ENCODE measurements around the gene NAA40. TPM values are rescaled to one million over a fixed set of nuclear protein-coding genes. Genes with fewer than 3 reads are reported as not detected.

The NAA40 gene
- total RNA-seq, 2 experiments from 2014 or later, result 11.8 to 14.0 TPM

DNA sequence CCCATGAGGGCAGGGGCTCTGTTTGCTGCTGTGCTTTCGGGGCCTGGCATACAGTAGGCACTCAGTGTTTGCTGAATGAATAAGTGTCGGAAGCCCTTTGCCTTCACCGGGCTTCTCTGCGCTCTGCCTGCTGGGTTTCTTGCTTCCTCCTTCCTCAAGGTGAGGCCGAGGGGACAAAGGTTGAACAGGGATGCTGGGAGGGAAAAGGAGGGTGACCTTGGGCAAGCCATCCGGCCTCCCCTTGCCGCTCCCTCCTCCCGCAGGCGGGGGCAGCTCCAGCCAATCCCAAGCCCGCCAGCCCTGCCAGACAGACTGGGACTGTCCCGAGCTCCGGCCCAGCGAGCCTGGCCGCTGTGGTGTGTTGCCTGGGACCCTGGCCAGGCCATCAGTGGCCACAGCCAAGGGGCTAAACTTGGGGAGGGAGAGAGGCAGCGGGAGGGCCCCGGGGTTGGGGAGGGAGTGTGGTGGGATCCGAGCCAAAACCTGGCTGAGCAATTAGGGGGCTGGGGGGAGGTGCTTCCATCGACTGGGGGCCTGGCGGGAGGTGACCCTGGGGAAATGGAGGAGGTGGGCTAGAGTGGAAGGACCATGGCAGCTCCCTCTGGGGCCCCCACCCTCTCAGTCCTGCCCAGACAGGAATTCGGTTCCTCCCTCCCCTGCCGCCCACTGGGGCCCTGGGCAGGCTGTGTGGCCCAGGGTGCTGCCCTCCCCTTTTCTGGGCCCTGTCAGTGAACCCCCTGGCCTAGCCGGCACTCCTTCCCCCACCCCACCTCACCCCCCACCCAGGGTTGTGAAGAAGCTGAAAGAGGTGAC is 18.5 kb upstream of the NAA40 start:
- ChIA-PET CTCF (interaction anchor here (0.6 to 2.4 kb wide), 3 partner anchors 17 to 236 kb away, joined by 3 to 7 read pairs (median 6); partner anchors contain the start of gene MARK2), POLR2A (interaction anchor here (0.5 to 1.8 kb wide), 3 partner anchors 82 to 1952 kb away, joined by 3 to 7 read pairs (median 4); partner anchors contain the start of gene MARK2)
- Mint-ChIP-seq H3K4me1 (ENCODE audit: low read depth) (peaks cover 16% of the 10 kb centered on the region), H3K9me3 (no peaks in the 10 kb centered on the region), H3K27ac (no peak overlapping the region), H3K36me3 (ENCODE audit: low read depth) (no peaks in the 10 kb centered on the region), H3K27me3 (no peaks in the 10 kb centered on the region), H3K4me3 (no peak overlapping the region)
- ATAC-seq (ENCODE audit: poor library complexity) (no peak), DNase-seq (no peak)
- Histone ChIP-seq H3K4me3 (ENCODE audit: low read length) (no peak overlapping the region), H3K9me3 (ENCODE audit: control insufficient read depth in 1 of 2, insufficient read depth in 1 of 2, low read length in 2 of 2) (no peaks in the 10 kb centered on the region), H3K4me1 (ENCODE audit: insufficient read depth, low read length) (peaks cover 36% of the 10 kb centered on the region), H3K27ac (ENCODE audit: low read depth in 1 of 2, low read length in 2 of 2) (no peak overlapping the region), H3K27me3 (ENCODE audit: control insufficient read depth in 1 of 2, insufficient read depth in 2 of 2, low read length in 2 of 2) (no peaks in the 10 kb centered on the region), H3K36me3 (ENCODE audit: insufficient read depth, low read length) (no peaks in the 10 kb centered on the region)
- intact Hi-C loops (cut with DNase I, micrococcal nuclease), result no loop called here
- TF ChIP-seq, protein P1, sequence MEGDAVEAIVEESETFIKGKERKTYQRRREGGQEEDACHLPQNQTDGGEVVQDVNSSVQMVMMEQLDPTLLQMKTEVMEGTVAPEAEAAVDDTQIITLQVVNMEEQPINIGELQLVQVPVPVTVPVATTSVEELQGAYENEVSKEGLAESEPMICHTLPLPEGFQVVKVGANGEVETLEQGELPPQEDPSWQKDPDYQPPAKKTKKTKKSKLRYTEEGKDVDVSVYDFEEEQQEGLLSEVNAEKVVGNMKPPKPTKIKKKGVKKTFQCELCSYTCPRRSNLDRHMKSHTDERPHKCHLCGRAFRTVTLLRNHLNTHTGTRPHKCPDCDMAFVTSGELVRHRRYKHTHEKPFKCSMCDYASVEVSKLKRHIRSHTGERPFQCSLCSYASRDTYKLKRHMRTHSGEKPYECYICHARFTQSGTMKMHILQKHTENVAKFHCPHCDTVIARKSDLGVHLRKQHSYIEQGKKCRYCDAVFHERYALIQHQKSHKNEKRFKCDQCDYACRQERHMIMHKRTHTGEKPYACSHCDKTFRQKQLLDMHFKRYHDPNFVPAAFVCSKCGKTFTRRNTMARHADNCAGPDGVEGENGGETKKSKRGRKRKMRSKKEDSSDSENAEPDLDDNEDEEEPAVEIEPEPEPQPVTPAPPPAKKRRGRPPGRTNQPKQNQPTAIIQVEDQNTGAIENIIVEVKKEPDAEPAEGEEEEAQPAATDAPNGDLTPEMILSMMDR (IDR thresholded peaks at IDR 0.05), result no peak

DNA sequence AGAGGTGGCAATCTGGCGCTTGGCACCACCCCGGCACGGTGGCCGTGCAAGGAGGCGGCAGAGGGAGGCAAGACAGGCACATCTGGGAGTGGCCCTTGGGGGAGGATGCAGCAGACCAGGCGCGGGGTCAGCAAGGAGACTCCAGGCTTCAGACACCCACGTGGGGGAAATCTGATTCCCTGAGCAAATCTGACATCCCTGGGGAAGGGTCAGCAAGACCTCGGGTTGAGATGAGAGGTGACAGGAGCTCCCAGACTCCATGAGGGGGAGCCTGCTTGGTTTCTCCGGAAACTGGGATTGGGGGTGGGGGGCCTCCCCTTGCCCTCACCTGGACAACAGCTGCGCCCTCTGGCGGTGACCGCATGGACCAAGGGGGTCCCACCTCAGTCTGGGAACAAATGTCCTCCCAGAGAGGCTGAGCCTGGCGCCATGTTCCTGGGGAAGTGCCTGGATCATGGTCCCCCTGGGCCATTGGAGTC is 17.8 kb upstream of the NAA40 start:
- DNase-seq (peak in 7 of 14 experiments; percentile 26 to 63 (median 32)), ATAC-seq (ENCODE audit: poor library complexity) (no peak)
- H3K9me3 ChIP-seq (ENCODE audit: control insufficient read depth in 1 of 2, insufficient read depth in 1 of 2, low read length in 2 of 2), result no peaks in the 10 kb centered on the region
- peaks cover 30% of the 10 kb centered on the region for H3K4me1 ChIP-seq (ENCODE audit: insufficient read depth, low read length)
- no peaks in the 10 kb centered on the region for H3K36me3 Mint-ChIP-seq (ENCODE audit: low read depth)
- no peaks in the 10 kb centered on the region for H3K27me3 ChIP-seq (ENCODE audit: control insufficient read depth in 1 of 2, insufficient read depth in 2 of 2, low read length in 2 of 2)
- intact Hi-C loops (cut with DNase I, micrococcal nuclease), result loop anchor here in 1 of 2 experiments (1.0 kb wide), 1 partner anchor 84 kb away; no protein-coding TSS in a partner anchor
- H3K4me3 ChIP-seq (ENCODE audit: low read length), result no peak overlapping the region
- H3K4me1 Mint-ChIP-seq (ENCODE audit: low read depth), result peaks cover 16% of the 10 kb centered on the region
- POLR2A ChIA-PET, result interaction anchor here (0.8 to 1.8 kb wide), 4 partner anchors 25 to 88 kb away, joined by 3 to 7 read pairs (median 4); partner anchors contain the start of gene MARK2
- H3K27ac Mint-ChIP-seq, result no peak overlapping the region
- H3K36me3 ChIP-seq (ENCODE audit: insufficient read depth, low read length), result no peaks in the 10 kb centered on the region
- CTCF ChIA-PET, result interaction anchor here (0.6 to 2.4 kb wide), 3 partner anchors 16 to 237 kb away, joined by 3 to 7 read pairs (median 6); partner anchors contain the start of gene MARK2
- H3K27me3 Mint-ChIP-seq, result no peaks in the 10 kb centered on the region
- H3K4me3 Mint-ChIP-seq, result no peak overlapping the region
- TF ChIP-seq, protein P1 (IDR thresholded peaks at IDR 0.05), result peak; percentile 46
- H3K9me3 Mint-ChIP-seq, result no peaks in the 10 kb centered on the region
- no peak overlapping the region for H3K27ac ChIP-seq (ENCODE audit: low read depth in 1 of 2, low read length in 2 of 2)

DNA sequence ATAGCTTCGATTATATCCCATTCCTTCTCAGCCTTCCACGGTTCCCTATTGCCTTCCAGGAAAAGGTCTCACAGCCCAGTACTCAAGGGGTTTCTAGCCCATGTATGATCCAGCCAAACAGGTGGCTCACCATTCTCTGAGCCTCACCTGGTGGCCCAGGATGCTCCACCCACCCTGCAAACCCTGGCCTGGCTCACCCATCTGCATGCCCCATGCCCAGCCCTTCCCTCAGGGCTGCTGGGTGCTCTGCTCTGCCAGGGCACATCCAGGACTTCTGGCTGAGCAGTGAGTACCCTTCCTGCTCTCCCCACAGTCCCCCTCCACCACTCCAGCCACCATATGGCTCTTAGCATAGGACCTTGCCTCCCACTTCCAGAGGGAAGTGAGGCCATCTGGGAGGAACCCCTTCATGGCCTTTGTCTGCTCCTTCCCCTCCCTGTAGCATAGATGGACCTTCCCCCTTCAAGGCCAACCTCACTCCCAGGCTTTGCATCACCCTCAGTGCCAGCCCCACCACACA is 16.1 kb upstream of the NAA40 start:
- TF ChIP-seq, protein P1 (IDR thresholded peaks at IDR 0.05), result no peak
- no peak overlapping the region for H3K4me3 ChIP-seq (ENCODE audit: low read length)
- peaks cover 17% of the 10 kb centered on the region for H3K4me1 ChIP-seq (ENCODE audit: insufficient read depth, low read length)
- intact Hi-C loops (cut with DNase I, micrococcal nuclease), result no loop called here
- peaks cover 8% of the 10 kb centered on the region for H3K4me1 Mint-ChIP-seq (ENCODE audit: low read depth)
- no peak overlapping the region for H3K4me3 Mint-ChIP-seq
- H3K9me3 ChIP-seq (ENCODE audit: control insufficient read depth in 1 of 2, insufficient read depth in 1 of 2, low read length in 2 of 2), result no peaks in the 10 kb centered on the region
- ATAC-seq (ENCODE audit: poor library complexity) (no peak), DNase-seq (no peak)
- H3K9me3 Mint-ChIP-seq, result no peaks in the 10 kb centered on the region
- H3K27me3 ChIP-seq (ENCODE audit: control insufficient read depth in 1 of 2, insufficient read depth in 2 of 2, low read length in 2 of 2), result no peaks in the 10 kb centered on the region
- no peaks in the 10 kb centered on the region for H3K27me3 Mint-ChIP-seq
- H3K27ac ChIP-seq (ENCODE audit: low read depth in 1 of 2, low read length in 2 of 2), result no peak overlapping the region
- POLR2A ChIA-PET, result no interaction called here
- H3K27ac Mint-ChIP-seq, result no peak overlapping the region
- H3K36me3 Mint-ChIP-seq (ENCODE audit: low read depth), result no peaks in the 10 kb centered on the region
- CTCF ChIA-PET, result interaction anchor here (1.5 kb wide), 1 partner anchor 23 kb away, joined by 3 read pairs; no protein-coding TSS in a partner anchor
- H3K36me3 ChIP-seq (ENCODE audit: insufficient read depth, low read length), result no peaks in the 10 kb centered on the region
